ENCODE data around the gene CABP1.
"Not testable (repeated sequence)": the region's sequence is repeated elsewhere in the genome, so short reads cannot be mapped to it uniquely, and the experiment has no call there.

The CABP1 gene

GRCh38 chr12:120610560-120610959, 29.9 kb upstream of the CABP1 start:
- no peaks in the 10 kb centered on the region for H3K4me1 ChIP-seq (ENCODE audit: control insufficient read depth in 1 of 2, insufficient read depth in 2 of 2, low read length in 2 of 2)
- H3K9ac ChIP-seq (ENCODE audit: low read depth in 1 of 2, low read length in 2 of 2), result no peak overlapping the region
- no peak overlapping the region for H3K4me3 ChIP-seq (ENCODE audit: low read depth in 1 of 2, low read length in 2 of 2)
- H3K9me3 ChIP-seq (ENCODE audit: control insufficient read depth in 1 of 2, low read length in 2 of 2), result no peaks in the 10 kb centered on the region
- no peaks in the 10 kb centered on the region for H3K27me3 ChIP-seq (ENCODE audit: control insufficient read depth in 1 of 2, insufficient read depth in 2 of 2, low read length in 2 of 2)
- no peaks in the 10 kb centered on the region for H3K36me3 ChIP-seq (ENCODE audit: control insufficient read depth in 1 of 2, insufficient read depth in 2 of 2, low read length in 2 of 2)
- no peak overlapping the region for H3K27ac ChIP-seq (ENCODE audit: low read depth, low read length)

- H3K27me3 ChIP-seq (ENCODE audit: control insufficient read depth in 1 of 2, insufficient read depth in 2 of 2, low read length in 2 of 2); H3K9me3 ChIP-seq (ENCODE audit: control insufficient read depth in 1 of 2, low read length in 2 of 2); H3K9ac ChIP-seq (ENCODE audit: low read depth in 1 of 2, low read length in 2 of 2); H3K36me3 ChIP-seq (ENCODE audit: control insufficient read depth in 1 of 2, insufficient read depth in 2 of 2, low read length in 2 of 2); H3K4me1 ChIP-seq (ENCODE audit: control insufficient read depth in 1 of 2, insufficient read depth in 2 of 2, low read length in 2 of 2); H3K27ac ChIP-seq (ENCODE audit: low read depth, low read length); H3K4me3 ChIP-seq (ENCODE audit: low read depth in 1 of 2, low read length in 2 of 2): not testable (repeated sequence)
These were observed 28.9 kb upstream of the CABP1 start for GRCh38 chr12:120611534-120611933.

- Histone ChIP-seq H3K9me3 (ENCODE audit: control insufficient read depth in 1 of 2, low read length in 2 of 2) (no peaks in the 10 kb centered on the region), H3K27ac (ENCODE audit: low read depth, low read length) (no peak overlapping the region), H3K9ac (ENCODE audit: low read depth in 1 of 2, low read length in 2 of 2) (no peak overlapping the region), H3K27me3 (ENCODE audit: control insufficient read depth in 1 of 2, insufficient read depth in 2 of 2, low read length in 2 of 2) (peaks cover 5 to 6% of the 10 kb centered on the region in 2 donors), H3K4me1 (ENCODE audit: control insufficient read depth in 1 of 2, insufficient read depth in 2 of 2, low read length in 2 of 2) (peaks cover 0 to under 1% of the 10 kb centered on the region in 2 donors), H3K4me3 (ENCODE audit: low read depth in 1 of 2, low read length in 2 of 2) (no peak overlapping the region), H3K36me3 (ENCODE audit: control insufficient read depth in 1 of 2, insufficient read depth in 2 of 2, low read length in 2 of 2) (no peaks in the 10 kb centered on the region)
These were observed 25.6 kb upstream of the CABP1 start for GRCh38 chr12:120614848-120615247.

- not testable (repeated sequence) for H3K9ac ChIP-seq (ENCODE audit: low read depth in 1 of 2, low read length in 2 of 2); H3K36me3 ChIP-seq (ENCODE audit: control insufficient read depth in 1 of 2, insufficient read depth in 2 of 2, low read length in 2 of 2); H3K4me1 ChIP-seq (ENCODE audit: control insufficient read depth in 1 of 2, insufficient read depth in 2 of 2, low read length in 2 of 2); H3K9me3 ChIP-seq (ENCODE audit: control insufficient read depth in 1 of 2, low read length in 2 of 2); H3K27ac ChIP-seq (ENCODE audit: low read depth, low read length); H3K27me3 ChIP-seq (ENCODE audit: control insufficient read depth in 1 of 2, insufficient read depth in 2 of 2, low read length in 2 of 2); H3K4me3 ChIP-seq (ENCODE audit: low read depth in 1 of 2, low read length in 2 of 2)
These were observed 23.2 kb upstream of the CABP1 start for GRCh38 chr12:120617193-120617592.

DNA sequence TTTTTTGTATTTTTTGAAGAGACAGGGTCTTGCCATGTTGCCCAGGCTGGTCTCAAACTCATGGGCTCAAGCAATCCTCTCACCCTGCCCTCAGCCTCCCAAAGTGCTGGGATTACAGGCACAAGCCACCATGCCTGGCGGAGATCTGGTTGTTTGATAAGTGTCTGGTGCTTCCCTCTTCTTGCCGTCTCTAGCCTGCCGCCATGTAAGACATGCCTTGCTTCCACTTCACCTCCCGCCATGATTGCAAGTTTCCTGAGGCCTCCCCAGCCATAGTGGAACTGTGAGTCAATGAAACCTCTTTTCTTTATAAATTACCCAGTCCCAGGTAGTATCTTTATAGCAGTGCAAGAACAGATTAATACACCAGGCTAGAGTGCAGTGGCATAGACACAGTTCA, 22.7 kb upstream of the CABP1 start:
- not testable (repeated sequence) for H3K4me3 ChIP-seq (ENCODE audit: low read depth in 1 of 2, low read length in 2 of 2); H3K9ac ChIP-seq (ENCODE audit: low read depth in 1 of 2, low read length in 2 of 2); H3K27me3 ChIP-seq (ENCODE audit: control insufficient read depth in 1 of 2, insufficient read depth in 2 of 2, low read length in 2 of 2); H3K9me3 ChIP-seq (ENCODE audit: control insufficient read depth in 1 of 2, low read length in 2 of 2); H3K27ac ChIP-seq (ENCODE audit: low read depth, low read length); H3K36me3 ChIP-seq (ENCODE audit: control insufficient read depth in 1 of 2, insufficient read depth in 2 of 2, low read length in 2 of 2); H3K4me1 ChIP-seq (ENCODE audit: control insufficient read depth in 1 of 2, insufficient read depth in 2 of 2, low read length in 2 of 2)

- Histone ChIP-seq H3K36me3 (ENCODE audit: control insufficient read depth in 1 of 2, insufficient read depth in 2 of 2, low read length in 2 of 2) (no peaks in the 10 kb centered on the region), H3K4me1 (ENCODE audit: control insufficient read depth in 1 of 2, insufficient read depth in 2 of 2, low read length in 2 of 2) (peaks cover 4 to 6% of the 10 kb centered on the region in 2 donors), H3K9me3 (ENCODE audit: control insufficient read depth in 1 of 2, low read length in 2 of 2) (no peaks in the 10 kb centered on the region), H3K27me3 (ENCODE audit: control insufficient read depth in 1 of 2, insufficient read depth in 2 of 2, low read length in 2 of 2) (peaks cover 5 to 6% of the 10 kb centered on the region in 2 donors), H3K27ac (ENCODE audit: low read depth, low read length) (no peak overlapping the region), H3K4me3 (ENCODE audit: low read depth in 1 of 2, low read length in 2 of 2) (no peak overlapping the region), H3K9ac (ENCODE audit: low read depth in 1 of 2, low read length in 2 of 2) (no peak overlapping the region)
These were observed 21.3 kb upstream of the CABP1 start for GRCh38 chr12:120618954-120619615.

GRCh38 chr12:120620624-120621023, 19.8 kb upstream of the CABP1 start:
- Histone ChIP-seq H3K4me3 (ENCODE audit: low read depth in 1 of 2, low read length in 2 of 2) (no peak overlapping the region), H3K27me3 (ENCODE audit: control insufficient read depth in 1 of 2, insufficient read depth in 2 of 2, low read length in 2 of 2) (peaks cover 5 to 6% of the 10 kb centered on the region in 2 donors), H3K27ac (ENCODE audit: low read depth, low read length) (no peak overlapping the region), H3K9me3 (ENCODE audit: control insufficient read depth in 1 of 2, low read length in 2 of 2) (no peaks in the 10 kb centered on the region), H3K4me1 (ENCODE audit: control insufficient read depth in 1 of 2, insufficient read depth in 2 of 2, low read length in 2 of 2) (peaks cover 4 to 6% of the 10 kb centered on the region in 2 donors), H3K36me3 (ENCODE audit: control insufficient read depth in 1 of 2, insufficient read depth in 2 of 2, low read length in 2 of 2) (no peaks in the 10 kb centered on the region), H3K9ac (ENCODE audit: low read depth in 1 of 2, low read length in 2 of 2) (peak overlapping the region in 1 of 2 donors; percentile 25)

DNA sequence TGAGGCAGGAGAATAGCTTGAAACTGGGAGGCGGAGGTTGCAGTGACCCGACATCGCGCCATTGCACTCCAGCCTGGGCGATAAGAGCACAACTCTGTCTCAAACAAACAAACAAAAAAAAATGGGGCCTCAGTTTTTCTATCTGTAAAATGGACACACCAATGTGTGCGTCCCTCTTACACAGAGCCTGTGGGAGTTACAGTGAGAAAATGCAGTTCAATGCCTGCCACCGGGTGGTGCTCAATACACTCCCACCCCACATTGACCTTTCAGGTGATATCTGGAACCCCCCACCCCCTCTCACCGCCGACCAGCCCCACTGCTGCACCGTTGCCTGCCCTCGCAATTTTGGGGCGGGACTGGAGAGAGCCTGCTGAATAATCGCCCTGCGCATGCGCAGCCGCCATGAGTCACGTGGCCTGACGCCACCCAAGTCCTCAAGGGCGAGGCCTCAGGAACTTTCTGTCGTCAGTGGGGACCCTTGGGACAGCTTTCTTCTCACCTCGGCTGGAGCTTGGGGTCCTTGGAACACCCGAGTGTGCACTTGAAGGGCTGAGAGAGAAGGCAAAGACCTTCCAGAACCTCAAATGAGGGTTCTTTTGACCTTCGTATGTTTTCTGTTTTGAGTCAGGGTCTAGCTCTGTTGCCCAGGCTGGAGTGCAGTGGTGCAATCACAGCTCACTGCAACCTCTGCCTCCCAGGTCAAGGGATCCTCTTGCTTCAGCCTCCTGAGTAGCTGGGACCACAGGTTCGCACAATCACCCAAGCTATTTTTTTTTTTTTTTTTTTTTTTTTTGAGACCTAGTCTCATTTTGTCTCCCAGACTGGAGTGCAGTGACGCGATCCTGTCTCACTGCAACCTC, 14.6 kb upstream of the CABP1 start:
- Histone ChIP-seq H3K36me3 (ENCODE audit: control insufficient read depth in 1 of 2, insufficient read depth in 2 of 2, low read length in 2 of 2) (no peaks in the 10 kb centered on the region), H3K9ac (ENCODE audit: low read depth in 1 of 2, low read length in 2 of 2) (no peak overlapping the region), H3K4me3 (ENCODE audit: low read depth in 1 of 2, low read length in 2 of 2) (peak overlapping the region in 1 of 2 donors; percentile 5), H3K9me3 (ENCODE audit: control insufficient read depth in 1 of 2, low read length in 2 of 2) (no peaks in the 10 kb centered on the region), H3K27ac (ENCODE audit: low read depth, low read length) (no peak overlapping the region), H3K27me3 (ENCODE audit: control insufficient read depth in 1 of 2, insufficient read depth in 2 of 2, low read length in 2 of 2) (no peaks in the 10 kb centered on the region), H3K4me1 (ENCODE audit: control insufficient read depth in 1 of 2, insufficient read depth in 2 of 2, low read length in 2 of 2) (peaks cover 0 to 4% of the 10 kb centered on the region in 2 donors)

DNA sequence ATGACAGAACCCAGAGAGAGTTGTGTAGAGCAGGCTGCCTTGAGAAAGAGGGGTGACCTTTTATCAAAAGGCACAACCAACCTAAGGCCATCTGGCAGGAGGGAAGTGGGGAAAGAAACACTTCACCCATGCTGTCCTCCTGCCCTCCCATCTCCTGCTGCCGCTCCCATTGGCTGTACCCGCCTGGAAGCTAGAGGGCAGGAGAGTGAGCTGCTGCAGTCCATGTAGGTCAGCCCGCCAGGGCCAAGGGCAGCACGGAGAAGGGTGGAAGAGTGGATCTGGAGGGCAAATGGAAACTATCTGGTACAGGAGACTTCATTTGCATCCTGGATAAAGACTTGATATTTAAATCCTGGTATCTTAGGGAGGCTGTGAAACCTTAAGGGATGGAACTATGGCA, 11.5 kb upstream of the CABP1 start:
- Histone ChIP-seq H3K27ac (ENCODE audit: low read depth, low read length) (no peak overlapping the region), H3K4me3 (ENCODE audit: low read depth in 1 of 2, low read length in 2 of 2) (no peak overlapping the region), H3K9me3 (ENCODE audit: control insufficient read depth in 1 of 2, low read length in 2 of 2) (no peaks in the 10 kb centered on the region), H3K9ac (ENCODE audit: low read depth in 1 of 2, low read length in 2 of 2) (no peak overlapping the region), H3K36me3 (ENCODE audit: control insufficient read depth in 1 of 2, insufficient read depth in 2 of 2, low read length in 2 of 2) (no peaks in the 10 kb centered on the region), H3K4me1 (ENCODE audit: control insufficient read depth in 1 of 2, insufficient read depth in 2 of 2, low read length in 2 of 2) (no peaks in the 10 kb centered on the region), H3K27me3 (ENCODE audit: control insufficient read depth in 1 of 2, insufficient read depth in 2 of 2, low read length in 2 of 2) (no peaks in the 10 kb centered on the region)

- Histone ChIP-seq H3K9me3 (ENCODE audit: control insufficient read depth in 1 of 2, low read length in 2 of 2) (no peaks in the 10 kb centered on the region), H3K4me3 (ENCODE audit: low read depth in 1 of 2, low read length in 2 of 2) (no peak overlapping the region), H3K9ac (ENCODE audit: low read depth in 1 of 2, low read length in 2 of 2) (no peak overlapping the region), H3K27ac (ENCODE audit: low read depth, low read length) (no peak overlapping the region), H3K4me1 (ENCODE audit: control insufficient read depth in 1 of 2, insufficient read depth in 2 of 2, low read length in 2 of 2) (no peaks in the 10 kb centered on the region), H3K36me3 (ENCODE audit: control insufficient read depth in 1 of 2, insufficient read depth in 2 of 2, low read length in 2 of 2) (no peaks in the 10 kb centered on the region), H3K27me3 (ENCODE audit: control insufficient read depth in 1 of 2, insufficient read depth in 2 of 2, low read length in 2 of 2) (no peaks in the 10 kb centered on the region)
These were observed 10.1 kb upstream of the CABP1 start for GRCh38 chr12:120630104-120630892.
